Measurements from ENCODE around the gene NUBPL. TPM values are rescaled to one million over a fixed set of nuclear protein-coding genes. Genes with fewer than 3 reads are reported as not detected.
"Not testable (repeated sequence)": the region's sequence is repeated elsewhere in the genome, so short reads cannot be mapped to it uniquely, and the experiment has no call there.

The NUBPL gene
- total and polyA plus RNA-seq, 7 experiments from 2014 or later = 5.8 to 11.7 (median 8.3) TPM

GRCh38 chr14:31792726-31793125 is 231.5 kb downstream of the NUBPL start:
- Histone ChIP-seq H3K4me1 (ENCODE audit: control insufficient read depth in 2 of 2, insufficient read depth in 2 of 2, low read length in 2 of 2) (no peaks in the 10 kb centered on the region), H3K27me3 (ENCODE audit: control insufficient read depth in 2 of 2, insufficient read depth in 2 of 2, low read length in 2 of 2) (no peaks in the 10 kb centered on the region), H3K9me3 (ENCODE audit: control insufficient read depth in 2 of 3, low read length in 3 of 3) (no peaks in the 10 kb centered on the region), H3K4me3 (ENCODE audit: low read length) (no peak overlapping the region), H3K27ac (ENCODE audit: low read depth, low read length) (no peak overlapping the region), H3K36me3 (ENCODE audit: control insufficient read depth in 2 of 3, insufficient read depth in 3 of 3, low read length in 3 of 3) (no peaks in the 10 kb centered on the region)
- peaks cover 0 to 2% (median 0%) of the 10 kb centered on the region in 7 donors for H3K4me1 Mint-ChIP-seq
- DNase-seq (no peak), ATAC-seq (no peak)
- H3K9me3 Mint-ChIP-seq = peaks cover 0 to 11% (median 5%) of the 10 kb centered on the region in 11 donors
- H3K27ac Mint-ChIP-seq = no peak overlapping the region
- H3K27me3 Mint-ChIP-seq = no peaks in the 10 kb centered on the region
- ChIA-PET CTCF (no interaction called here), POLR2A (no interaction called here)
- H3K36me3 Mint-ChIP-seq = peaks cover 0 to 33% (median 17%) of the 10 kb centered on the region in 5 donors
- intact Hi-C loops (cut with micrococcal nuclease) = no loop called here
- H3K4me3 Mint-ChIP-seq = no peak overlapping the region

- intact Hi-C loops (cut with micrococcal nuclease); H3K36me3 ChIP-seq (ENCODE audit: control insufficient read depth in 2 of 3, insufficient read depth in 3 of 3, low read length in 3 of 3); DNase-seq; H3K27ac Mint-ChIP-seq; H3K4me3 ChIP-seq (ENCODE audit: low read length); ATAC-seq; POLR2A ChIA-PET; H3K27ac ChIP-seq (ENCODE audit: low read depth, low read length); CTCF ChIA-PET; H3K27me3 Mint-ChIP-seq; H3K27me3 ChIP-seq (ENCODE audit: control insufficient read depth in 2 of 2, insufficient read depth in 2 of 2, low read length in 2 of 2); H3K4me1 Mint-ChIP-seq; H3K4me3 Mint-ChIP-seq; H3K4me1 ChIP-seq (ENCODE audit: control insufficient read depth in 2 of 2, insufficient read depth in 2 of 2, low read length in 2 of 2); H3K9me3 ChIP-seq (ENCODE audit: control insufficient read depth in 2 of 3, low read length in 3 of 3): not testable (repeated sequence)
- H3K9me3 Mint-ChIP-seq = peaks cover 3 to 41% (median 9%) of the 10 kb centered on the region in 11 donors
- peaks cover 2 to 52% (median 38%) of the 10 kb centered on the region in 5 donors for H3K36me3 Mint-ChIP-seq
Measured at GRCh38 chr14:31797946-31798345, 236.7 kb downstream of the NUBPL start.

DNA sequence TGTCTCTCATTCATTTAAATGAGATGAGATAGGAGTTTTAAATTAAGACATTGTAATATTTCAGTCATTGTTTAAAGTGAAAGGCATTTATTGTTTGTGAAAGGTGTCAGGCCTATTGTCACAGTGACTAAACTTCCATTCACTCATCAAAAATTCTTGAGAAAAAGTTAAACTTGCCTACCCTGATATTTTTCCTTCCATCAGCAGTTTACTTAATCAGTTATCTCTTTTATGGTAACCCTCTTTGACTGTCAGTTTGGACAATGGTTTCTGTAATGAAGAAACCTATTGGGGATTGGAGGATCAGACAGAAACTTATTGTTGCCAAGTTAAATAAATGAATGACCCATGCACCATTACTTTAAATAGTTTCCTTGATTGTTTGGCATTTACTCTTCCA is 241.6 kb downstream of the NUBPL start:
- H3K36me3 Mint-ChIP-seq = peaks cover 2 to 78% (median 59%) of the 10 kb centered on the region in 5 donors
- ATAC-seq (no peak), DNase-seq (no peak)
- Histone ChIP-seq H3K36me3 (ENCODE audit: control insufficient read depth in 2 of 3, insufficient read depth in 3 of 3, low read length in 3 of 3) (no peaks in the 10 kb centered on the region), H3K4me1 (ENCODE audit: control insufficient read depth in 2 of 2, insufficient read depth in 2 of 2, low read length in 2 of 2) (no peaks in the 10 kb centered on the region), H3K9me3 (ENCODE audit: control insufficient read depth in 2 of 3, low read length in 3 of 3) (peaks cover 0 to 5% (median 0%) of the 10 kb centered on the region in 3 experiments), H3K4me3 (ENCODE audit: low read length) (no peak overlapping the region), H3K27me3 (ENCODE audit: control insufficient read depth in 2 of 2, insufficient read depth in 2 of 2, low read length in 2 of 2) (no peaks in the 10 kb centered on the region), H3K27ac (ENCODE audit: low read depth, low read length) (no peak overlapping the region)
- H3K27ac Mint-ChIP-seq = no peak overlapping the region
- H3K4me1 Mint-ChIP-seq = no peaks in the 10 kb centered on the region
- no peaks in the 10 kb centered on the region for H3K27me3 Mint-ChIP-seq
- H3K4me3 Mint-ChIP-seq = no peak overlapping the region
- H3K9me3 Mint-ChIP-seq = peaks cover 0 to 55% (median 10%) of the 10 kb centered on the region in 11 donors
- ChIA-PET POLR2A (no interaction called here), CTCF (no interaction called here)
- intact Hi-C loops (cut with micrococcal nuclease) = no loop called here

GRCh38 chr14:31806249-31806648 is 245.0 kb downstream of the NUBPL start:
- no peaks in the 10 kb centered on the region for H3K36me3 ChIP-seq (ENCODE audit: control insufficient read depth in 2 of 3, insufficient read depth in 3 of 3, low read length in 3 of 3)
- ATAC-seq (no peak), DNase-seq (no peak)
- CTCF ChIA-PET = no interaction called here
- POLR2A ChIA-PET = no interaction called here
- Mint-ChIP-seq H3K4me3 (no peak overlapping the region), H3K27ac (no peak overlapping the region), H3K27me3 (no peaks in the 10 kb centered on the region), H3K4me1 (peaks cover 0 to under 1% (median 0%) of the 10 kb centered on the region in 7 donors), H3K36me3 (peaks cover 0 to 87% (median 66%) of the 10 kb centered on the region in 5 donors), H3K9me3 (peaks cover 4 to 72% (median 25%) of the 10 kb centered on the region in 11 donors)
- no peak overlapping the region for H3K27ac ChIP-seq (ENCODE audit: low read depth, low read length)
- no peak overlapping the region for H3K4me3 ChIP-seq (ENCODE audit: low read length)
- no peaks in the 10 kb centered on the region for H3K4me1 ChIP-seq (ENCODE audit: control insufficient read depth in 2 of 2, insufficient read depth in 2 of 2, low read length in 2 of 2)
- H3K9me3 ChIP-seq (ENCODE audit: control insufficient read depth in 2 of 3, low read length in 3 of 3) = peaks cover 0 to 5% (median 0%) of the 10 kb centered on the region in 3 experiments
- H3K27me3 ChIP-seq (ENCODE audit: control insufficient read depth in 2 of 2, insufficient read depth in 2 of 2, low read length in 2 of 2) = no peaks in the 10 kb centered on the region
- intact Hi-C loops (cut with micrococcal nuclease) = no loop called here

DNA sequence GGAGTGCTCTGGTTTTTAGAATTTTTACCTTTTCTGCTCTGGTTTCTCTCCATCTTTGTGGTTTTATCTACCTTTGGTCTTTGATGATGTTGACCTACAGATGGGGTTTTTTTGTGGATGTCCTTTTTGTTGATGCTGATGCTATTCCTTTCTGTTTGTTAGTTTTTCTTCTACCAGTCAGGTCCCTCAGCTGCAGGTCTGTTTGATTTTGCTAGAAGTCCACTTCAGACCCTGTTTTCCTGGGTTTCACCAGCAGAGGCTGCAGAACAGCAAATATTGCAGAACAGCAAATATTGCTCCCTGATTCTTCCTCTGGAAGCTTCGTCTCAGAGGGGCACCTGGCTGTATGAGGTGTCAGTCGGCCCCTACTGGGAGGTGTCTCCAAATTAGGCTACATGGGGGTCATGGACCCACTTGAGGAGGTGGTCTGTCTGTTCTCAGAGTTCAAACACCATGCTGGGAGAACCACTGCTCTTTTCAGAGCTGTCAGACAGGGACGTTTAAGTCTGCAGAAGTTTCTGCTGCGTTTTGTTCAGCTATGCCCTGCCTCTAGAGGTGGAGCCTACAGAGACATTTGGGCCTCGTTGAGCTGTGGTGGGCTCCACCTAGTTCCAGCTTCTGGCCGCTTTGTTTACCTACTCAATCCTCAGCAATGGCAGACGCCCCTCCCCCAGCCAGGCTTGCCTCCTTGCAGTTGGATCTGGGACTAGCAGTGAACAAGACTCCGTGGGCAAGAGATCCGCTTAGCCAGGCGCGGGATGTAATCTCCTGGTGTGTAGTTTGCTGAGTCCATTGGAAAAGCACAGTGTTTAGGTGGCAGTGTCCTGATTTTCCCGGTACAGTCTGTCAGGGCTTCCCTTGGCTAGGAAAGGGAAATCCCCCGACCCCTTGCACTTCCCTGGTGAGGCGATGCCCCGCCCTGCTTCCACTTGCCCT is 250.8 kb downstream of the NUBPL start:
- intact Hi-C loops (cut with micrococcal nuclease); H3K27me3 Mint-ChIP-seq; H3K36me3 ChIP-seq (ENCODE audit: control insufficient read depth in 2 of 3, insufficient read depth in 3 of 3, low read length in 3 of 3); DNase-seq; POLR2A ChIA-PET; H3K4me1 Mint-ChIP-seq; H3K4me3 Mint-ChIP-seq; H3K27me3 ChIP-seq (ENCODE audit: control insufficient read depth in 2 of 2, insufficient read depth in 2 of 2, low read length in 2 of 2); H3K9me3 ChIP-seq (ENCODE audit: control insufficient read depth in 2 of 3, low read length in 3 of 3); H3K4me1 ChIP-seq (ENCODE audit: control insufficient read depth in 2 of 2, insufficient read depth in 2 of 2, low read length in 2 of 2); H3K4me3 ChIP-seq (ENCODE audit: low read length); H3K27ac ChIP-seq (ENCODE audit: low read depth, low read length); H3K27ac Mint-ChIP-seq; ATAC-seq: not testable (repeated sequence)
- CTCF ChIA-PET = interaction anchor here (0.6 kb wide), 1 partner anchor 1437 kb away, joined by 3 read pairs; no protein-coding TSS in a partner anchor
- Mint-ChIP-seq H3K9me3 (peaks cover 17 to 93% (median 30%) of the 10 kb centered on the region in 11 donors), H3K36me3 (peaks cover 1 to 95% (median 84%) of the 10 kb centered on the region in 5 donors)

- H3K4me3 ChIP-seq (ENCODE audit: low read length); H3K4me3 Mint-ChIP-seq; intact Hi-C loops (cut with micrococcal nuclease); DNase-seq; ATAC-seq; H3K36me3 ChIP-seq (ENCODE audit: control insufficient read depth in 2 of 3, insufficient read depth in 3 of 3, low read length in 3 of 3); H3K9me3 ChIP-seq (ENCODE audit: control insufficient read depth in 2 of 3, low read length in 3 of 3); H3K27me3 Mint-ChIP-seq; H3K27me3 ChIP-seq (ENCODE audit: control insufficient read depth in 2 of 2, insufficient read depth in 2 of 2, low read length in 2 of 2); POLR2A ChIA-PET; H3K27ac ChIP-seq (ENCODE audit: low read depth, low read length); H3K4me1 ChIP-seq (ENCODE audit: control insufficient read depth in 2 of 2, insufficient read depth in 2 of 2, low read length in 2 of 2); CTCF ChIA-PET; H3K4me1 Mint-ChIP-seq; H3K27ac Mint-ChIP-seq: not testable (repeated sequence)
- peaks cover 1 to 87% (median 79%) of the 10 kb centered on the region in 5 donors for H3K36me3 Mint-ChIP-seq
- peaks cover 20 to 78% (median 29%) of the 10 kb centered on the region in 11 donors for H3K9me3 Mint-ChIP-seq
Measured at GRCh38 chr14:31813724-31814490, 252.7 kb downstream of the NUBPL start.

Measured in naive thymus-derived CD4-positive, alpha-beta T cell (primary cell).